Adrenal gland (tissue), 12 donors: Measurements from ENCODE around the gene KRT71. TPM values are rescaled to one million over a fixed set of nuclear protein-coding genes. Genes with fewer than 3 reads are reported as not detected.

Source experiments
- DNase-seq, 7 donors: peaks; one replicate each; pipeline ENCODE4 v3.0.0-alpha.2; 2019 to 2020
- H3K27ac ChIP-seq, 5 donors: fragments of 200-600 bp; sonication (generic) in 4 of 5; 1 replicate in 3 of 5; 2 replicates in 2 of 5; pipeline versions ENCODE4 v1.5.1 to v1.8.0; 2016 to 2020; ENCODE audit warnings: mild to moderate bottlenecking in 1 of 5
- H3K27me3 ChIP-seq: fragments of 200-600 bp; 2 replicates; pipeline ENCODE4 v1.8.0; 2021
- H3K36me3 ChIP-seq, 2 donors: fragments of 200-600 bp; replicated peaks in 1 of 2; 1 replicate in 1 of 2; 2 replicates in 1 of 2; pipeline versions ENCODE4 v1.5.1 to v1.8.0; 2018 to 2022
- H3K4me1 ChIP-seq, 2 donors: fragments of 200-600 bp; replicated peaks in 1 of 2; 1 replicate in 1 of 2; 2 replicates in 1 of 2; pipeline versions ENCODE4 v1.5.1 to v1.8.0; 2018 to 2021
- H3K4me3 ChIP-seq, 4 donors: fragments of 200-600 bp; sonication (generic) in 3 of 4; one replicate each; pipeline ENCODE4 v1.5.1; 2016 to 2018
- H3K9me3 ChIP-seq, 3 donors: fragments of 200-600 bp; sonication (generic) in 1 of 3; replicated peaks in 1 of 3; 1 replicate in 2 of 3; 2 replicates in 1 of 3; pipeline versions ENCODE4 v1.5.1 to v1.8.0; 2016 to 2021
- CTCF ChIP-seq, 6 experiments: fragments of 450-650 bp in 4 of 6; fragments of 200-600 bp in 2 of 6; sonication (generic) in 1 of 6; IDR thresholded peaks; 1 replicate in 5 of 6; 2 replicates in 1 of 6; pipeline versions ENCODE4 v1.5.1 to v1.8.0; 2016 to 2021; ENCODE audit warnings: antibody characterized with exemption in 6 of 6, mild to moderate bottlenecking in 2 of 6, moderate library complexity in 1 of 6
- POLR2A ChIP-seq, 2 donors: fragments of 450-650 bp; IDR thresholded peaks; one replicate each; pipeline ENCODE4 v1.6.1; 2017; ENCODE audit warnings: antibody characterized with exemption in 2 of 2, mild to moderate bottlenecking in 2 of 2, moderate library complexity in 1 of 2
- WGBS, 4 donors: extraction: QIAGEN DNeasy Blood & Tissue Kit in 2 of 4; methylation state at CpG; one replicate each; pipeline versions ENCODE4 v1.1.5 to v1.1.7; 2013 to 2017; 5-methylcytosine and 5-hydroxymethylcytosine counted together
- intact Hi-C, 2 donors: fragments of 100-400 bp; cut with DNase I; formaldehyde crosslinking; loops; one replicate each; pipeline versions ENCODE4 v1.14.1 to v1.15.0; 2022 to 2023
- polyA plus RNA-seq, 3 donors: library from polyadenylated mRNA; stranded (reverse); fragments of 200-250 nt in 2 of 3; fragments of 350-450 nt in 1 of 3; fragmentation: Illumina TruSeq in 1 of 3; extraction: RNeasy Lipid Tissue Mini Kit (QIAGEN cat#74804) in 1 of 3; gene quantifications; one replicate each; pipeline ENCODE4 v1.2.3, GENCODE V29; 2013 to 2014
- total RNA-seq, 9 donors: library from RNA; depleted of rRNA in 4 of 9; stranded (reverse); fragments of >200 nt in 4 of 9; fragments of 120-200 nt in 1 of 9; fragmentation: NEBNext Ultra II Directional in 1 of 9; extraction: Animal tissue kit (Norgen Biotek cat#: 25700) in 1 of 9; gene quantifications; one replicate each; pipeline versions ENCODE4 v1.1.0 to v1.2.4, GENCODE V29; 2013 to 2023
- donor health status: healthy with polysubstance abuse.
- donor health status: Bipolar disorder and iron deficiency.
- donor health status: DM: yes; HTN: yes; CAD: no.
- donor health status: DM: no; HTN: no; CAD: no.
- donor health status: DM: no; HTN: no; CAD: no.
- donor health status: DM: yes; HTN: yes; CAD: no.

KRT71 gene
- total and polyA plus RNA-seq, 12 donors: not detected

GRCh38 chr12:52573306-52573705 is 20.4 kb upstream of the KRT71 start:
- Histone ChIP-seq H3K27ac (no peak overlapping the region), H3K4me1 (no peaks in the 10 kb centered on the region), H3K4me3 (no peak overlapping the region), H3K36me3 (no peaks in the 10 kb centered on the region), H3K27me3 (no peaks in the 10 kb centered on the region), H3K9me3 (no peaks in the 10 kb centered on the region)
- no peak for DNase-seq
- intact Hi-C loops: no loop called here
- 88 to 96% (median 92%) methylated on average over 8 to 15 of the region's 15 CpGs for WGBS, 4 donors
- TF ChIP-seq CTCF (IDR thresholded peaks at IDR 0.05): no peak
- TF ChIP-seq POLR2A (IDR thresholded peaks at IDR 0.05): no peak

DNA sequence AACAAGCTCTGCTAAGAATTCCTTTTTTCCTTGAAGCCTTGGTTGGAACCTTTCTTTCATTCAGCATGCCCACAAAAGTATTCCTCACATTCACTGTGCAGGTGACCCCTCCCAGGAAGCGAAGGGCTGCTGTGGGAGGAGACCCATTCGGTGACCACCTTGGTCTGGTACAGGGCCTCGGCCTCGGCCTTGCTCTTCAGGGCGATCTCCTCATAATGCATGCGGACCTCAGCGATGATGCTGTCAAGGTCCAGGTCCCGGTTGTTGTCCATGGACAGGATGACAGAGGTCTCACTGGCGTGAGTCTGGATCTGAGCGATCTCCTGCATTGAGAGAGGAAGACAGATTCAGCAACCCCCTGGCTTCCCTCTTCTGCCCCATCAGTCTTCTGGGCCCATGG is 17.6 kb upstream of the KRT71 start:
- intact Hi-C loops: no loop called here
- Histone ChIP-seq H3K9me3 (no peaks in the 10 kb centered on the region), H3K27me3 (no peaks in the 10 kb centered on the region), H3K27ac (no peak overlapping the region), H3K4me1 (no peaks in the 10 kb centered on the region), H3K4me3 (no peak overlapping the region), H3K36me3 (no peaks in the 10 kb centered on the region)
- TF ChIP-seq CTCF (IDR thresholded peaks at IDR 0.05) (no peak), POLR2A (IDR thresholded peaks at IDR 0.05) (no peak)
- DNase-seq: no peak
- WGBS, 4 donors: 89 to 100% (median 90%) methylated on average over 4 to 10 of the region's 10 CpGs; no CpG with 5 or more reads in 1 of the 4 donors

DNA sequence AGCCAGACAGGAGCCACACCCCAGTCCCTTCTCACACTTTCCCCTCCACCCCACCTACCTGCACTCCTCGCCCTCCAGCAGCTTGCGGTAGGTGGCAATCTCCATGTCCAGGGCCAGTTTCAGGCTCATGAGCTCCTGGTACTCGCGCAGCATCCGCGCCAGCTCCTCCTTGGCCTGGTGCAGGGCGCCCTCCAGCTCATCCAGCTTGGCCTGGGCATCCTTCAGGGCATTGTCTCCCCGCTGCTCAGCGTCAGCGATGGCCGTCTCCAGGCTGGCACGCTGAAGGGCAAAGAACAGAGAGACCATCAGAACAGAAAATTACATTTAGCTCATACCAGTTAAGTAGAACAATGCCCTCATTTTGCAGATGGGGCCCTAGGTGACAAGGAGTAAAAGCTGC is 15.2 kb upstream of the KRT71 start:
- Histone ChIP-seq H3K4me1 (no peaks in the 10 kb centered on the region), H3K4me3 (no peak overlapping the region), H3K36me3 (no peaks in the 10 kb centered on the region), H3K27ac (no peak overlapping the region), H3K9me3 (no peaks in the 10 kb centered on the region), H3K27me3 (no peaks in the 10 kb centered on the region)
- TF ChIP-seq CTCF (IDR thresholded peaks at IDR 0.05) (no peak), POLR2A (IDR thresholded peaks at IDR 0.05) (no peak)
- WGBS, 4 donors: 87 to 97% (median 90%) methylated on average over 12 of the region's 12 CpGs
- intact Hi-C loops: no loop called here
- no peak for DNase-seq

- Histone ChIP-seq H3K9me3 (no peaks in the 10 kb centered on the region), H3K27ac (no peak overlapping the region), H3K36me3 (no peaks in the 10 kb centered on the region), H3K4me3 (no peak overlapping the region), H3K4me1 (no peaks in the 10 kb centered on the region), H3K27me3 (no peaks in the 10 kb centered on the region)
- WGBS, 4 donors: 44 to 56% (median 47%) methylated on average over 4 to 8 of the region's 8 CpGs
- DNase-seq: peak in 1 of 7 donors; percentile 3
- TF ChIP-seq POLR2A (IDR thresholded peaks at IDR 0.05) (no peak), CTCF (IDR thresholded peaks at IDR 0.05) (no peak)
- intact Hi-C loops: no loop called here
These were observed 13.9 kb upstream of the KRT71 start for GRCh38 chr12:52566847-52567291.
